LNCAP (cell line): ENCODE results near the gene ZNF860.

ENCODE experiments used
- TF ChIP-seq, protein P1 (sequence below): fragments of 450-650 bp; IDR thresholded peaks from 2 replicates; pipeline ENCODE4 v1.5.1; 2017; ENCODE audit warnings: mild to moderate bottlenecking

Gene ZNF860

DNA sequence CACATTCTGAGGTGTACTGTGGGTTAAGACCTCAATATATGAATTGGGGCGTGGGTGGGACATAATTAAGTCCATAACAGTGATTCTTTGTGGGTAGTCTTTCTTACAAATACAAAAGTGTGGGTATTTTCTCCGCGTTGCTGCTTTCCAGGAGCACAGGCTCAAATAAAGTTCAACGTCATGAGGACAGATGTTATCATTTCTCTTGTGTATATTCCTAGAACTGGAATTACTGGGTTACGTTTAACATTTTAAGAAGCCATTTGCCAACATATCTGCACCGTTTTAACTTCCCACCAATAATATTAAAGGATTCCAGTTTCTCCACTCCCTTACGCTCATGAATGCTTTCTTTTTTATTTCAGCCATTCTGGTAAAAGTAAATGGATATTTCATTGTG lies 39.6 kb downstream of the ZNF860 start:
- TF ChIP-seq, protein P1, sequence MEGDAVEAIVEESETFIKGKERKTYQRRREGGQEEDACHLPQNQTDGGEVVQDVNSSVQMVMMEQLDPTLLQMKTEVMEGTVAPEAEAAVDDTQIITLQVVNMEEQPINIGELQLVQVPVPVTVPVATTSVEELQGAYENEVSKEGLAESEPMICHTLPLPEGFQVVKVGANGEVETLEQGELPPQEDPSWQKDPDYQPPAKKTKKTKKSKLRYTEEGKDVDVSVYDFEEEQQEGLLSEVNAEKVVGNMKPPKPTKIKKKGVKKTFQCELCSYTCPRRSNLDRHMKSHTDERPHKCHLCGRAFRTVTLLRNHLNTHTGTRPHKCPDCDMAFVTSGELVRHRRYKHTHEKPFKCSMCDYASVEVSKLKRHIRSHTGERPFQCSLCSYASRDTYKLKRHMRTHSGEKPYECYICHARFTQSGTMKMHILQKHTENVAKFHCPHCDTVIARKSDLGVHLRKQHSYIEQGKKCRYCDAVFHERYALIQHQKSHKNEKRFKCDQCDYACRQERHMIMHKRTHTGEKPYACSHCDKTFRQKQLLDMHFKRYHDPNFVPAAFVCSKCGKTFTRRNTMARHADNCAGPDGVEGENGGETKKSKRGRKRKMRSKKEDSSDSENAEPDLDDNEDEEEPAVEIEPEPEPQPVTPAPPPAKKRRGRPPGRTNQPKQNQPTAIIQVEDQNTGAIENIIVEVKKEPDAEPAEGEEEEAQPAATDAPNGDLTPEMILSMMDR = no peak

DNA sequence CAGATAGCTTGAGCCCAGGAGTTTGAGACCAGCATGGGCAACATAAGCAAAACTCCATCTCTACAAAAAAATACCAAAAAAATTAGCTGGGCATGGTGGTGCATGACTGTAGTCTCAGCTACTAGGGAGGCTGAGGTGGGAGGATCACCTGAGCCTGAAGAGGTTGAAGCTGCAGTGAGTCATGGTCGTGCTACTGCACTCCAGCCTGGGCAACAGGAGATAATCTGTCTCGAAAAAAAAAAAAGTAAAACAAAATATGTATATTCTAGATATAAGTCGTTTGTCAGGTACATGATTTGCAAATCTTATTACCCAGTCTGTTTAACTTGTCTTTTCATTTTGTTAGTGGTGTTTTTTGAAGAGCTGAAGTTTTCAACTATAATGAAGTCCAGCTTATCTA lies 40.2 kb downstream of the ZNF860 start:
- TF ChIP-seq, protein P1 = no peak

DNA sequence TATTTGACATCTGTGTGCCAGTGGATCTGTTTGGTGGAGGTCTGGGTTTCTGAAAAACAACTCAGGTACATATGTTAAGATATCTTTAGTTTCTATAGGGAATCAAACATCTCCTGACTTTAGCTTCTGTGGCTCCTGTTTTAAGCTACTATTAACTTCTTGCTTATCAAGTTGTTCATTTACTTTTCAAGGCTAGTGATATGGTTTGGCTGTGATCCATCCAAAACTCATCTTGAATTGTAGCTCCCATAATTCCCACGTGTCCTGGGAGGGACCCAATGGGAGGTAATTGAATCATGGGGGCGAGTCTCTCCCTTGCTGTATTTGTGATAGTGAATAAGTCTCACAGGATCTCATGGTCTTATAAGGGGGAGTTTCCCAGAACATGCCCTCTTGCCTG lies 41.4 kb downstream of the ZNF860 start:
- TF ChIP-seq, protein P1 = no peak

DNA sequence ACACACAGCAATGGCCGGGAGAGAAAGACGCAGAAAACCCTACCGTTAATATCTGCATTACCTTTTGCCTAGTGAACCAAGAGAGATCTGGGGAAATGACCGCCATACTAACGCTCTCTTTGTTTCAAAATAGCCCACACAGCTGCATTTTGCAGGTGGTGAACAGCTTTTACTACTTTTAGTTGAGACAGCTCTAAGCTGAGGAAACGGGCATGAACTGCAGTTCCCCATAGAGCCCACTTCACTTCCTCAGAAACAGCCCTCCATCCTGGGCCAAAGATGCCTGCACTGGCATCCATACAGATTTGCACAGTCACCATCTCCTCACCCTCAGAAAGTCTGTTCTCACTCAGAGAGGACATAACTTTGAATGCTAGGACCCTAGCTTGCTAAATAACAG lies 45.0 kb downstream of the ZNF860 start:
- TF ChIP-seq, protein P1 = no peak

DNA sequence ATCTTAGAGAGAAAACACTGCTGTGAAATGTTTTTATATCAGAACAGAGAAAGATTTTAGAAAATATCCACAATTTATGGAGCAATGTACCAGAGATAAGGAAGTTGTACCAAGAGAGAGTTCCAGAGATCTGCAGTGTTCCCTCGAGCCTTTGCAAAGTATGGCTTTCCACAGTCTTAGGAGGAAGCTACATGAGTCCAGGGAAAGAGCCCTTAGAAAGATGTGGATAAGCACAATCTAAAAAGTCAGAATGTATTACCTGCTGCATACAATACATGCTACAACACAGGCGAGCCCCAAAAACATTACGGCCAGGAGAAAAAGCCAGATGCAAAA lies 56.4 kb downstream of the ZNF860 start:
- TF ChIP-seq, protein P1 = no peak

DNA sequence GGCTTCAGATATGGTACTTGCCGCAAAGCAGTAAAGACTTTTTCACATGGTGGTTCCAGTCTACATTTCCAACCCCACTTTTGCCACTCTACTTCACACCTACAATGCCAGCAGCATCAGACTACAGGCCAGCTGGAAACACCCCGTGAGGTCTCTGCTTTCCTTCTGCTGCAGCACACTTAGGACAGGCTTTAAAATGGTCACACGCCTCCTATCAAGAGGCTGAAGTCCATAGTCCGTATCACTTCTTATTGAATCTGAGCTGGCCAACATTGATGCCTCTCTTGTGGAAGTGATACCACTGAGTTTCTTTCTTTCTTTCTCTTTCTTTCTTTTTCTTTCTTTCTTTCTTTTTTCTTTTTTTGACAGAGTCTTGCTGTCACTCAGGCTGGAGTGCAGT lies 59.8 kb downstream of the ZNF860 start:
- TF ChIP-seq, protein P1 = no peak
